Neural progenitor cell (in vitro differentiated cells): ENCODE data around the gene ARHGAP26.

Source experiments
- CTCF ChIP-seq: fragments of 200-600 bp; sonication (generic); IDR thresholded peaks from 2 replicates; pipeline ENCODE4 v1.5.1; 2017; ENCODE audit warnings: antibody characterized with exemption, mild to moderate bottlenecking
- EZH2 ChIP-seq: fragments of 200-600 bp; sonication (generic); IDR thresholded peaks from 2 replicates; pipeline ENCODE4 v1.6.1; 2017; ENCODE audit warnings: antibody characterized with exemption, mild to moderate bottlenecking, moderate library complexity
- EZH2phosphoT487 ChIP-seq: fragments of 200-600 bp; sonication (generic); IDR thresholded peaks from 2 replicates; pipeline ENCODE4 v1.6.1; 2017; ENCODE audit warnings: antibody characterized with exemption

GRCh38 chr5:143006501-143006900, 236.3 kb downstream of the ARHGAP26 start:
- TF ChIP-seq EZH2 = no peak
- no peak for TF ChIP-seq CTCF
- no peak for TF ChIP-seq EZH2phosphoT487
